GM23338 (cell line): ENCODE results near the gene CCDC149.

ENCODE experiments used
- TF ChIP-seq, protein P1 (sequence below), 2 experiments: fragments of 200-600 bp in 1 of 2; sonication (generic) in 1 of 2; conservative IDR thresholded peaks; 2 replicates each; pipeline versions ENCODE4 v1.5.1 to v1.6.1; 2016 to 2017; ENCODE audit warnings: antibody characterized with exemption in 2 of 2, low read depth in 2 of 2, mild to moderate bottlenecking in 2 of 2, moderate library complexity in 1 of 2
- TF ChIP-seq, protein P2 (sequence below): IDR thresholded peaks from 2 replicates; pipeline ENCODE4 v1.6.1; 2016; ENCODE audit warnings: antibody characterized with exemption

DNA sequence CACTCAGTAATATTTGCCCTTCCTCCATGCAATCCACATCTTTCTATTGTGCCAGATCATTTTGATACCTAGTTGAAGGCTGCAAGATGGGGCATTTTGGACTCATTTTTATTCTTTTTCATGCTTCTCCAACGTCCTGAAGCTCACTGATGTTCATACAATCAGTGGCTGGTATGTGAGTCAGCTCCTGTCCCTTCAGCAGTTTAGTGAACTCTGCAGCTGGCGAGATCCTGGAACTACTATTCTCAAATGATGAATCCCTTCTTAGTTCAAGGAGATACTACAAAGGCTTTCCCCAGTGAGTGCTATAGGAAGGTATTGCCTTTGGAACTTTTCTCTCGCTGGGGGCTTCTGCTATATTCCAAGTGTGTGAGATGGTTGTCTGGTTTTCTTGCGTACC, 9.6 kb upstream of the CCDC149 start:
- TF ChIP-seq, protein P1, sequence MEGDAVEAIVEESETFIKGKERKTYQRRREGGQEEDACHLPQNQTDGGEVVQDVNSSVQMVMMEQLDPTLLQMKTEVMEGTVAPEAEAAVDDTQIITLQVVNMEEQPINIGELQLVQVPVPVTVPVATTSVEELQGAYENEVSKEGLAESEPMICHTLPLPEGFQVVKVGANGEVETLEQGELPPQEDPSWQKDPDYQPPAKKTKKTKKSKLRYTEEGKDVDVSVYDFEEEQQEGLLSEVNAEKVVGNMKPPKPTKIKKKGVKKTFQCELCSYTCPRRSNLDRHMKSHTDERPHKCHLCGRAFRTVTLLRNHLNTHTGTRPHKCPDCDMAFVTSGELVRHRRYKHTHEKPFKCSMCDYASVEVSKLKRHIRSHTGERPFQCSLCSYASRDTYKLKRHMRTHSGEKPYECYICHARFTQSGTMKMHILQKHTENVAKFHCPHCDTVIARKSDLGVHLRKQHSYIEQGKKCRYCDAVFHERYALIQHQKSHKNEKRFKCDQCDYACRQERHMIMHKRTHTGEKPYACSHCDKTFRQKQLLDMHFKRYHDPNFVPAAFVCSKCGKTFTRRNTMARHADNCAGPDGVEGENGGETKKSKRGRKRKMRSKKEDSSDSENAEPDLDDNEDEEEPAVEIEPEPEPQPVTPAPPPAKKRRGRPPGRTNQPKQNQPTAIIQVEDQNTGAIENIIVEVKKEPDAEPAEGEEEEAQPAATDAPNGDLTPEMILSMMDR (conservative IDR thresholded peaks at IDR 0.05; ENCODE audit: low read depth in 2 of 2), result no peak
- TF ChIP-seq, protein P2, sequence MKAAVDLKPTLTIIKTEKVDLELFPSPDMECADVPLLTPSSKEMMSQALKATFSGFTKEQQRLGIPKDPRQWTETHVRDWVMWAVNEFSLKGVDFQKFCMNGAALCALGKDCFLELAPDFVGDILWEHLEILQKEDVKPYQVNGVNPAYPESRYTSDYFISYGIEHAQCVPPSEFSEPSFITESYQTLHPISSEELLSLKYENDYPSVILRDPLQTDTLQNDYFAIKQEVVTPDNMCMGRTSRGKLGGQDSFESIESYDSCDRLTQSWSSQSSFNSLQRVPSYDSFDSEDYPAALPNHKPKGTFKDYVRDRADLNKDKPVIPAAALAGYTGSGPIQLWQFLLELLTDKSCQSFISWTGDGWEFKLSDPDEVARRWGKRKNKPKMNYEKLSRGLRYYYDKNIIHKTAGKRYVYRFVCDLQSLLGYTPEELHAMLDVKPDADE, result no peak
